Nephron progenitor cell (in vitro differentiated cells): ENCODE data around the gene GAMT.

Experiments used
- DNase-seq: peaks from one replicate; pipeline ENCODE4 v3.0.0; 2021
- H3K27ac Mint-ChIP-seq: 2 replicates; pipeline ENCODE4 v1.8.0; 2021; ENCODE audit warnings: mild to moderate bottlenecking, moderate library complexity, mixed read lengths
- H3K27me3 Mint-ChIP-seq: 2 replicates; pipeline ENCODE4 v1.8.0; 2021; ENCODE audit warnings: mild to moderate bottlenecking, low read depth, mixed read lengths; ENCODE audit not compliant: poor library complexity
- H3K36me3 Mint-ChIP-seq: 2 replicates; pipeline ENCODE4 v1.8.0; 2021; ENCODE audit warnings: low read depth, mixed read lengths
- H3K4me1 Mint-ChIP-seq: 2 replicates; pipeline ENCODE4 v1.8.0; 2021; ENCODE audit warnings: mixed read lengths
- H3K4me3 Mint-ChIP-seq: 2 replicates; pipeline ENCODE4 v1.8.0; 2021; ENCODE audit warnings: mild to moderate bottlenecking, moderate library complexity, mixed read lengths
- H3K9me3 Mint-ChIP-seq: 2 replicates; pipeline ENCODE4 v1.8.0; 2021; ENCODE audit warnings: mild to moderate bottlenecking, moderate library complexity, mixed read lengths
- TF ChIP-seq, protein P1 (sequence below): fragments of 200-600 bp; sonication (generic); IDR thresholded peaks from 2 replicates; pipeline ENCODE4 v1.5.0; 2021; ENCODE audit warnings: antibody characterized with exemption

Gene GAMT

GRCh38 chr19:1385816-1386215, 15.5 kb downstream of the GAMT start:
- Mint-ChIP-seq H3K9me3 (peaks cover 4% of the 10 kb centered on the region), H3K4me3 (no peak overlapping the region), H3K36me3 (peaks cover 14% of the 10 kb centered on the region), H3K27ac (no peak overlapping the region), H3K4me1 (peaks cover 16% of the 10 kb centered on the region), H3K27me3 (peaks cover 6% of the 10 kb centered on the region)
- DNase-seq, result no peak
- TF ChIP-seq, protein P1, sequence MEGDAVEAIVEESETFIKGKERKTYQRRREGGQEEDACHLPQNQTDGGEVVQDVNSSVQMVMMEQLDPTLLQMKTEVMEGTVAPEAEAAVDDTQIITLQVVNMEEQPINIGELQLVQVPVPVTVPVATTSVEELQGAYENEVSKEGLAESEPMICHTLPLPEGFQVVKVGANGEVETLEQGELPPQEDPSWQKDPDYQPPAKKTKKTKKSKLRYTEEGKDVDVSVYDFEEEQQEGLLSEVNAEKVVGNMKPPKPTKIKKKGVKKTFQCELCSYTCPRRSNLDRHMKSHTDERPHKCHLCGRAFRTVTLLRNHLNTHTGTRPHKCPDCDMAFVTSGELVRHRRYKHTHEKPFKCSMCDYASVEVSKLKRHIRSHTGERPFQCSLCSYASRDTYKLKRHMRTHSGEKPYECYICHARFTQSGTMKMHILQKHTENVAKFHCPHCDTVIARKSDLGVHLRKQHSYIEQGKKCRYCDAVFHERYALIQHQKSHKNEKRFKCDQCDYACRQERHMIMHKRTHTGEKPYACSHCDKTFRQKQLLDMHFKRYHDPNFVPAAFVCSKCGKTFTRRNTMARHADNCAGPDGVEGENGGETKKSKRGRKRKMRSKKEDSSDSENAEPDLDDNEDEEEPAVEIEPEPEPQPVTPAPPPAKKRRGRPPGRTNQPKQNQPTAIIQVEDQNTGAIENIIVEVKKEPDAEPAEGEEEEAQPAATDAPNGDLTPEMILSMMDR, result no peak

- H3K27ac Mint-ChIP-seq, result no peak overlapping the region
- H3K36me3 Mint-ChIP-seq, result peaks cover 8% of the 10 kb centered on the region
- H3K4me1 Mint-ChIP-seq, result peaks cover 16% of the 10 kb centered on the region
- H3K9me3 Mint-ChIP-seq, result peaks cover 4% of the 10 kb centered on the region
- DNase-seq, result no peak
- H3K27me3 Mint-ChIP-seq, result peaks cover 6% of the 10 kb centered on the region
- TF ChIP-seq, protein P1, result no peak
- H3K4me3 Mint-ChIP-seq, result peak overlapping the region; percentile 92
Measured at GRCh38 chr19:1384478-1385110, 16.7 kb downstream of the GAMT start.

- Mint-ChIP-seq H3K27ac (no peak overlapping the region), H3K9me3 (peaks cover 4% of the 10 kb centered on the region), H3K4me3 (peak overlapping the region; percentile 92), H3K4me1 (peaks cover 16% of the 10 kb centered on the region), H3K27me3 (peaks cover 6% of the 10 kb centered on the region), H3K36me3 (peaks cover 3% of the 10 kb centered on the region)
- DNase-seq, result no peak
- TF ChIP-seq, protein P1, result no peak
Measured at GRCh38 chr19:1384085-1384462, 17.3 kb downstream of the GAMT start.

DNA sequence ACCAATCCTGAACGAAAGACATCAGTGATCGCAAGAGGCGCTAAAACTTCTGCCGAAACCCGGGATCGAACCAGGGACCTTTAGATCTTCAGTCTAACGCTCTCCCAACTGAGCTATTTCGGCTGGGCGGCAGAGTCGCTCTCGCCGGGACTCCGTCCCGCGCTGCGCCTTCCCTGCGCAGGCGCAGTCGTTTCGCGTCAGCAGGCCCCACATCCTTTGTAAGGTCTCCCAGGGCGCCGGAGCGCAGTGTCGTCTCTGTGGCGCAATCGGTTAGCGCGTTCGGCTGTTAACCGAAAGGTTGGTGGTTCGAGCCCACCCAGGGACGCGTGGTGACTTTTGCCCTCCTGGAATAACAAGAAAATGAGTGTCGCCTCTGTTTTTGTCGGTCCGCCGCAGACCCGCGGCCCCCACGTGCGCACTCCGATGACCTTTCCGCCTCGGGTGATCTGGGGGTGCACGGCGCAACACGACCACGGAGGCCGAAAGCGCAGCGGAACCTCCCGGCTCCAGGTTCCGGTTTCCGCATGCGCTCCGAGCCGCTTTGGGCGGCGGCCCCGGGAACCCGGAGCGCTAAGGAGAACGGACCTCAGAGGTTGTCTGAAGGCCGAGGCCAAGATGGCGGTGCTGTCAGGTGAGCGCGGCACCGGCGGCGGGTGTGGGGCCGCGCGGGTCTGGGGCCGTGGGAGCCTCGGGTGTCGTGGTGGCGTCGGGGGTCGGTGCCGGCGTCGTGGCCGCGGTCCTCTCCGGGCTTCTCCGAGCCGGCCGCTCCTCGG, 17.8 kb downstream of the GAMT start, which contains the start of gene NDUFS7:
NDUFS7 (plus strand) TSS at position 596 of the 773 bp plus-strand sequence; CDS start at position 616, 20 bp downstream.
- peak within 1 kb of the TSS; percentile 92 for H3K4me3 Mint-ChIP-seq
- peak within 1 kb of the TSS; percentile 98 for H3K27ac Mint-ChIP-seq
- TF ChIP-seq, protein P1, result no peak
- H3K36me3 Mint-ChIP-seq, result no peaks in the 10 kb centered on the region
- peaks cover 16% of the 10 kb centered on the region for H3K4me1 Mint-ChIP-seq
- DNase-seq, result peak; percentile 94
- H3K27me3 Mint-ChIP-seq, result peaks cover 6% of the 10 kb centered on the region
- H3K9me3 Mint-ChIP-seq, result peaks cover 4% of the 10 kb centered on the region

DNA sequence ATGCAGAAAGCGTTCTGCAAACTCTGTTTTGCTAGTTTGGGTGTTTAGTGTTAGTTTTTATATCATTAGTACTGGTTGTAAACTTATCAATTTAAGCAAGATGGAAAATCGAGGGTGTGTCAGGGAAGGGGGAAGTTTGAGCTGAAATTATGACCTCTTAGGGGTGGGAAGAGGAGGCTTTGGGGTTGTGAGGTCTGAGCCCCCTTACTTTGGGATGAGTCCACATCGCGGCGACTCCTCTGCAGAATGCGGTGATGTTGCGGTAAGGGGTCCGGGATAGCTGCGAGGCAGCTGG, 18.4 kb downstream of the GAMT start:
- no peak overlapping the region for H3K27ac Mint-ChIP-seq
- TF ChIP-seq, protein P1, result no peak
- peaks cover 4% of the 10 kb centered on the region for H3K9me3 Mint-ChIP-seq
- peaks cover 5% of the 10 kb centered on the region for H3K36me3 Mint-ChIP-seq
- peaks cover 6% of the 10 kb centered on the region for H3K27me3 Mint-ChIP-seq
- H3K4me3 Mint-ChIP-seq, result peak overlapping the region; percentile 92
- DNase-seq, result no peak
- peaks cover 16% of the 10 kb centered on the region for H3K4me1 Mint-ChIP-seq
